GM19324 (cell line): ENCODE measurements around the gene C5AR2.
"Not testable (repeated sequence)": the region's sequence is repeated elsewhere in the genome, so short reads cannot be mapped to it uniquely, and the experiment has no call there.

Experiments
- ATAC-seq: cut with Tn5 transposase; IDR thresholded peaks from one replicate; pipeline ENCODE4 v1.9.1; 2021; ENCODE audit warnings: mild to moderate bottlenecking, moderate library complexity; ENCODE audit not compliant: unreplicated experiment, low FRiP score

Gene C5AR2

DNA sequence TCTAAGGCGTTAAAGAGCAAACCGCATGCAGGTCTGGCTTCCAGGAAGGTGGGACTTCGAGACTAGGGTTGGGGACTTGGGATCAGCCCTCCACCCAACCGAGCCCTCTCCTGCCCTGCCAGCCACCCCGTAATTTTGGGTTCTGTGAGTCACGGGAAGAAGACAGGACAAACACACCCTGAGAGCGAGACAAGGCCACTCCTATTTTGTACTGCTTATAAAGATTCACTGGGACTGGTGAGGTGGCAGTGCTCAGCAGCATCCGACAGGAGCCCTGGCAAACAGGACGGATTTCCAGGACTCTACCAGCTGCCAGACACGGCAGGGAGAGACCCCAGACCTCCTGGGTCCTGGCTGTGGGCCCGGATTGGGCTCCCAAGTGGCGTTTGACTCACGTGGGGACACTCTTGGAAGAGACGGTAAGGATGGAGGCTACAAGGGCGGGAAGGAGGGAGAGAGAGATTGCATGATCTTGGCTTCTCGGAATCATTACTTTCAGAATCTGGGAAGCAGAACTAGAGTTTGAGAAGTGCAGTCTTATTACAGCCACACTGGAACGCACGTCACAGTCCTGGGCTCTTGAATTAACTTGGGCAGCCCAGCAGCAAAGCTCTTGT, at the start of gene C5AR2:
TSS of gene C5AR2 (plus strand) at position 245 of the 617 bp plus-strand sequence. CDS start 8,625 bp downstream, outside the sequence.
- no peak for ATAC-seq

DNA sequence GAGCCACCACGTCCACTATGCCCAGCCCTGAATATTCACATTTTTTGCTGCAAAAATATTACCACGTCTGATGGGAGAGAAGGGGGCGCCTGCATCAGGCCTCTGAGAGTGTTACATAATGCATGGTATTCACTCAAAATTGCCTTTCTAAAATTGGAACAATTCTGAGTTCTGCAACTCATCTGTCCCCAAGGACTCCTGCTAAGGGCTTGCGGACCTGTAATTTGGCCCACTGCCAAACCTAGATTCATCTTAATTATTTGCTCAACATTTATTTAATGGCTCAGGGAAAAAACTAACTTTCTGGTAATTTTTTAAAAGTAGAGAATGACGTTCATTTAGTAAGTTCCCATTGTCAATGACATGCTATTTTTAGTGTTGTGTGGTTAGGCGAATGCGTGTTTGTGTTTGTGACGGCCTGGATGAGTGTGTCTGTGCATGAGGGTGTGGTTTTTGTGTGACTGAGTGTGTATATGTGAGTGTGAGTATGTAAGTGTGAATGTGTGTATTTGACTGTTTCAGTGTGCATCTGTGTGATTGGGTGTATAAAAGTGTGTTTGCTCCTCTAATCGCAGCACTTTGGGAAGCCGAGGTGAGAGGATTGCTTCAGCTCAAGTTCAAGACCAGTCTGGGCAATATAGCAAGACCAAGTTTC, 48.4 kb upstream of the C5AR2 start:
- ATAC-seq = no peak

DNA sequence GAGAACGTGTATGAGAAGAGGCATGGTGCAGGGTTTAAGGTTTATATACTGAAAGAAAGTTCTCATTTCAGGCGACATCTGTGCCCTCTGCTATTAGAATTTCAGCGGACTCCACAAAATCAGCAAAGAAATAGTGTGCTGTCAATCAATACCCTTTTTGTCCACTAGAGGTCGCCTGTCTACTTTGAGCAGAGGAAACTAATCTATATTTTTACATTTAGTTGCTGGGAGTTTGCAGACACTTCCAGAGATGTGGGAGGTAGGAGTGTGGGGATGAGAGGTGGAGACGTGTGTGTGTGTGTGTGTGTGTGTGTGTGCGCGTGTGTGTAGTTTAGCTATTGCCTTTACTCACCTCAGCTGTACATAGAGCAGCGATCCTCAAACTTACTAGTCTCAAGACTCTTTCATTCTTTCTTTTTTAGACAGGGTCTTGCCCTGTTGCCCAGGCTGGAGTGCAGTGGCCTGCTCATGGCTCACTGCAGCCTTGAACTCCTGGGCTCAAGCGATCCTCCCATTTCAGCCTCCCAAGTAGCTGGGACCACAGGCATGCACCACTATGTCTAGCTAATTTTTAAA, 47.6 kb upstream of the C5AR2 start:
- no peak for ATAC-seq

DNA sequence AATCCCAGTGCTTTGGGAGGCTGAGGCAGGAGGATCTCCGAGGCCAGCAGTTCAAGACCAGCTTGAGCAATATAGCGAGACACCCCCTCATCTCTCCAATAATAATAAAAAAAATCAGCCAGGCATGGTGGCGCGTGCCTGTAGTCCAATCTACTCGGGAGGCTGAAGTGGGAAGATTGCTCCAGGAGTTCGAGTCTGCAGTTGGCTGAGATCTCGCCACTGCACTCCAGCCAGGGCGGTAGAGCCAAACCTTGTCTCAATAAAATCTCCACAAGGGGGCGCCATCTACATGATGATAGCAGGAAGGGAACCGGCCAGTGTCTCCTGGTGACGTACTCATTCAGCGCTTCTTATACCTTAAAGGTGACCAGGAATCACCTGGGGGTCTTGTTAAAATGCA, 35.9 kb upstream of the C5AR2 start:
- no peak for ATAC-seq

DNA sequence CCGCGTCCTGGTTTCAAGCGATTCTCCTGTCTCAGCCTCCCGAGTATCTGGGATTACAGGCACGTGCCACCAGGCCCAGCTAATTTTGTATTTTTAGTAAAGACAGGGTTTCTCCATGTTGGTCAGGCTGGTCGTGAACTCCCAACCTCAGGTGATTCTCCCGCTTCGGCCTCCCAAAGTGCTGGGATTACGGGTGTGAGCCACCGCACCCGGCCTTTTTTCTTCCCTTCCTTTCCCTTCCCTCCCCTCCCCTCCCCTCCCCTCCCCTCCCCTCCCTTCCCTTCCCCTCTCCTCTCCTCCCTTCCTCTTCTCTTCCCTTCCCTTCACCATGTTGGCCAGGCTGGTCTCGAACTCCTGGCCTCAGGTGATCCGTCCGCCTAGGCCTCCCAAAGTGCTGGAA, 31.1 kb upstream of the C5AR2 start:
- not testable (repeated sequence) for ATAC-seq

DNA sequence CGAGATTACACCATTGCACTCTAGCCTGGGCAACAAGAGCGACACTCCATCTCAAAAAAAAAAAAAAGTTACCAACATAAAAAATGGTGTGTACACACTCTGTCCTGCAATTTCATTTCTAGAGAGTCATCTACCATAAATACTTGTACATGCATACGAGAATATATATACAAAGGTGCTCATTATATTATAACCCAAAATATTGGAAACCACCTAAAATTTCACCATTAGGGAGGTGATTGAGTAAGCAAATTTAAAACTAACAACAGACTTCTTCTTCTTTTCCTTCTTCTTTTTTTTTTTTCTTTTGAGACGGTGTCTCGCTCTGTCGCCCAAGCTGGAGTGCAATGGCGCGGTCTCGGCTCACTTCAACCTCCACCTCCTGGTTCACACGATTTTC, 29.7 kb upstream of the C5AR2 start:
- ATAC-seq = no peak

DNA sequence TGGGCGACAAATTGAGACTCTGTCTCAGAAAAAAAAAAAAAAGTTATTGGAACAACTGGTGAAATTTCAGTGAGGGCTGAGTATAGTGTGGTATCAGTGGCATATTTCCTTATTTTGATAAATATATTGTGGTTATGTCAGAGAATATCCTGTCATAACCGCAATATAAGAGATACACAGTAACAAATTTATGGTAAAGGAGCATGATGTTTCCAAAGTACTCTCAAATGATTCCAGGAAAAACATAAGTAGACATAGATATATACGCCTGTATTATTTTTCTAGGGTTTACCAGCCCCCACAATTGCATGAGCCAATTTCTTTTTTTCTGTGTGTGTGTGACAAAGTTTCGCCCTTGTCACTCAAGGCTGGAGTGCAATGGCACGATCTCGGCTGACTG, 28.0 kb upstream of the C5AR2 start:
- ATAC-seq = no peak

DNA sequence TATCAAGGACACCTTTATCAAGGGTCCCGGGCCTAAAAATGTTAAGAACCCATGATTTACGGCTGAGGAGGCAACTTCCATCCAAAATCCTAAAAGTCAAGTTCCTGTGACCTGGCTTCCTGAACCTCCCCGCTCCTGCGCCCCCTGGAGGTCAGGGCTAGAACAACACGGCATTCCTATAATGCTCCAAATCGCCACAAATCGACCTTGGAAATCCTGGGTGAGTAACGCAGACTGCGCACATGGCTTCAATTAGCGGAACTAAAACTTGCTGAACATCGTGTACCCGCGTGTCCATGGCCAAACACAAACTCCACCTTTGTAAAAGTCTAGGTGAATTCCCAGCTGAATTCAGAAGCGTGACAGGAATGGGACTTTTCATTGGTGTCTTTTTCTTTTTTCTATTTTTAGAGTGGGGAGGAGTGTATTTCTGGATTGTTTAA, 26.6 kb upstream of the C5AR2 start:
- no peak for ATAC-seq

DNA sequence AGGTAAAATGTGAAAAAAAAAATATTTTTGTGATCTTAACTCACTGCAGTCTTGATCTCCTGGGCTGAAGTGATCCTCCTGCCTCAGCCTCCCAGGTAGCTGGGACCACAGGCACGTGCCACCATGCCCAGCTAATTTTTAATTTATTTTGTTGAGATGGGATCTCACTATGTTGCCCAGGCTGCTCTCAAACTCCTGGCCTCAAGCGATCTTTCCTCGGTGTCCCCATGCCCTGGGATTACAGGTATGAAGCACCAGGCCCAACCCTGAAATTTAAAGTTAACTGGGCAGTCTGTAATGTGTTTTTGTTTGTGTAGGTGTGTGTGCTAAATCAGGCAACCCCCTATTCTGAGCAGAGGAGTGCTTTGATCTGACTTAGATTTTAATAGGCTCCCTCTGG, 25.7 kb upstream of the C5AR2 start:
- ATAC-seq = no peak

DNA sequence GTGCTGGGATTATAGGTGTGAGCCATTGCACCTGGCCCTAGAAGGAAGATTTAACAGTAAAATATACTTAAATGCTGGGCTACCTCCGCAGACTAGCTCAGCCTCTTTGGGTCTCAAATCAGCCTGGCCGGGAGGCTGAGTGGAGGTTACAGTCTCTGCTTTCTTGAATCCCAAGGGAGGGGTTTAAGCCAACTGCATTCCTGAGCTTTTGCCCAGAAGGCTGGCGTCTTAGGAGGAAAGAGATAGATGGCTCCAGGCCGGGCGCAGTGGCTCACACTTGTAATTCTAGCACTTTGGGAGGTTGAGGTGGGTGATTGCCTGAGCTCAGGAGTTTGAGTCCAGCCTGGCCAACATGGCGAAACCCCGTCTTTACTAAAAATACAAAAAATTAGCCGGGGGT, 22.9 kb upstream of the C5AR2 start:
- no peak for ATAC-seq

DNA sequence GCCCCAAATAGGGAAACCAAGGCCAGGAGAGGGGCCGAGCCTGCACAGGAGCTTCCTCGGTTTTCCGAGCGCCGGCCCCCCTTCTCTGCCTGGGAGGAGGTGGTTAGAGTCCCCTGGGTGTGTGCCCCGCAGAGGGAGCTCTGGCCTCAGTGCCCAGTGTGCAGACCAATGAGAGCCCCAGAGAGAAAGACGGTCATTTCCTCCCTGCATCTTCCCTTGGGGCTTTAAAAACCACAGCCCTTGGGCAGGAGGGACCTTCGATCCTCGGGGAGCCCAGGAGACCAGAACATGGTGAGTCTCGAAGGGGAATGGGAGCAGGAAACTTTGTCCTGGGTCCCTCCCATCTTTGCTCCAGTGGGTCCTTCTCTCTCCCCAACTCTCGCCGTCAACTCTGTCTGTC, 22.4 kb upstream of the C5AR2 start, which contains the start of gene C5AR1:
TSS of gene C5AR1 (plus strand) at position 254 of the 400 bp plus-strand sequence. CDS start at position 289, 35 bp downstream.
- ATAC-seq = no peak

DNA sequence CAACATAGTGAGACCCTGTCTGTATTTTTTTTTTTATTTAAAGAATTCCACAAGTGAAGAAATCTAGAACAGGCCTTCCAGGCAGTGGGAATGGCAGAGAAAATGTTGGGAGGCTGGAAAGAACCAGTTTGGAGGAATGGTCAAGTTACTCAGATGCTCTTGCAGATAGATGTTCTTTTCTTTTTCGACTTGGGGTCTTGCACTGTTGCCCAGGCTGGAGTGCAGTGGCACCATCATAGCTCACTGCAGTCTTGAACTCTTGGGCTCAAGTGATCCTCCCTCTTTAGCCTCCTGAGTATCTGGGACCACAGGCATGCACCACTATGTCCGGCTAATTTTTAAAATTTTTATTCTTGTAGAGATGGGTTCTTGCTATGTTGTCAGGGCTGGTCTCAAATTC, 21.7 kb upstream of the C5AR2 start:
- ATAC-seq = no peak

DNA sequence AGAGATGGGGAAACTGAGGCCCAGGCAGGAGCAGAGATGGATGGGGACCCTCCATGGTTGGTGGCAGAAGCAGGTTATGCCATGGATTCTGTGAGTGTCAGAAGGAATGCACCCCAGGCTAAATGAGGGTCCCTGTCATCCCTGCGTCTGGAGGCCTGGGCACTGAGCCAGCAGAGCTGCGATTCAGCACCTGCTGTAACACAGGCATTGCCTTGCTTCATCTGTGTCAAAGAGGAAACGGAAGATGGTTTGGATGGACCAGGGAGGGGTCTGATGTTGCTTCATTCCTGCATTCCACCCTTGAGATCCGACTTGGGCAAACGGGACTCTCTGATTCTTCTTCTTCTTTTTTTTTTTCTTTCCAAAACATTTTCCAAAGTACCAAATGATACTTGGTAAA, 21.2 kb upstream of the C5AR2 start:
- no peak for ATAC-seq

DNA sequence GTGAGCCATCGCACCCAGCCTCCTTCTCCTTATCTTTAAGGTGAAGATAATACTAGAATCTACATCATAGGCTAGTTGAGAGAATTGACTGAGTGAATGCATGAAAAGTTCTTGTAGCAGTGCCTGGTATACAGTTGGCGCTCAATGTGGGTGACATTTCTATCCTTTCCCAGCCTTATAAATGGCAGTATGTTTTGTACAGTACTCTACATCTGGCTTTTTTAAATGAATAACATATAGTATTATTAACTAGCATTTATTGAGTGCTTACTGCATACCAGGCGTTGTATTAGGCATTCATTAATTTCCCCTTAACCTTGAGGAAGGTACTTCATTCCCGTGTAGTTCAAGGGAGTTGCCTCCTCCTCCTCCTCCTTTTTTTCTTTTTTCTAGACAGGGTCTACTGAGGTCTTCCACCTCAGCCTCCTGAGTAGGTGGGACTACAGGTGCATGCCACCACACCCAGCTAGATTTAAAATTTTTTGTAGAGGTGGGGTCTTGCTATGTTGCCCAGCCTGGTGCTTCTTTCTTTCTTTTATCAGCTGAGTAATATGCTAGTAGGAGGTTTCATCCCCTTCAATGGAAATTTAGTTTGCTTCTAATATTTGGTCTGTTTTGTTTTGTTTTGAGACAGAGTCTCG, 19.5 kb upstream of the C5AR2 start:
- ATAC-seq = no peak

DNA sequence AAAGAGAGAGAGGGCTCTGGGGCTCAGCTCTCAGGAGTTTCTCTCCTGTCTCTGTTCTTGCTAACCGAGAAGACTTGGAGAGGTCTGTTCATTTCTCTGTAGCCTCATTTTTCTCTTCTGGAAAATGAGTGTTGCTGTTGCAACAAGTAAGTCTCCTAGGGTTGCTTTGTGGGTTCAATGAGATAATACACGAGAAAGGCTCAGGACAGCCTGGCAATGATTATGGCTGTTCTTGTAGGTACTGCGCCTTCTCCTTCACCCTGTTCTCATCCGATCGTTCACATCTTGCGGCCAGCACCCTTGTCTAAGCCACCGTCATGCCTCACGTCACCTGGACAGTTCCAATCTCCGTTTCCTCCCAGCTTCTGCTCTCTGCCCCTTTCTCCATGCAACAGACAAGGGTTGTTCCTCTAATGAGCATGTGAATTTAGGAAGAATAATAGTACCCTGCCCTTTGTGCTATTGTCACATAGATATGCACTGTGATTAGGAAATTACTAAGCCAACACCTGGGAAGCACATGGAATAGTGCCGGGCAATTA, 18.1 kb upstream of the C5AR2 start:
- ATAC-seq = no peak

DNA sequence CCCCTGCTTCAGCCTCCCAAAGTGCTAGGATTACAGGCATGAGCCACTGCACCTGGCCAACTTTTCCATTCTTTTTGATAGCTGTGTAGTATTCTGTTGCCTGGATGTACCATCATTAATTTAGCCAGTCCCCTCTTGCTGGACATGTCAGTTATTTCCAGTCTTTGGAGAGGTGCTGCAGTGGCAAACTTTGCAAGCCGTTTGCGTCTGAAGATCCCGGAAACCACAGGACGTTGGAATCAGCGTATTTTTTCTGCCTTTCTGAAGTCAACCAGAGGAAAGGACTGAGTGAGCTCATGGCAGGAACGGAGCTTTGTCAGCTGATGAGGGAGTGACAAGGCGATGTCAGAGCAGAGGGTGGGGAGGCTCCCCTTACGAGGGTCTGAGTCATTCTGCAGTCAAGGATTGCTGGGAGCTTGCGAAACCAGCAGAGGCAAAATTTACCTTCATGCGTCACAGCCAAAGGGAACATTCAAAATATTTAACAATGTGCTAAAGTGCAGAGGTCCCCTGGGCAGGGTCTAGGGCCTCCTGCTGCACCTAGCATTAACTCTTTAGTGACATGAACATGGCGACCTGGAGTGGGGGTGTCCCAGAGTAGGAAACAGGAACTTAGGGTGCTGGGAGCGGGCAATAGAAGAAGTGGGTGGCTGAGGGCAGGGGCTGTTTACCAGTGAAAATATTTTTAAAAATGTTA, 16.7 kb upstream of the C5AR2 start:
- no peak for ATAC-seq

DNA sequence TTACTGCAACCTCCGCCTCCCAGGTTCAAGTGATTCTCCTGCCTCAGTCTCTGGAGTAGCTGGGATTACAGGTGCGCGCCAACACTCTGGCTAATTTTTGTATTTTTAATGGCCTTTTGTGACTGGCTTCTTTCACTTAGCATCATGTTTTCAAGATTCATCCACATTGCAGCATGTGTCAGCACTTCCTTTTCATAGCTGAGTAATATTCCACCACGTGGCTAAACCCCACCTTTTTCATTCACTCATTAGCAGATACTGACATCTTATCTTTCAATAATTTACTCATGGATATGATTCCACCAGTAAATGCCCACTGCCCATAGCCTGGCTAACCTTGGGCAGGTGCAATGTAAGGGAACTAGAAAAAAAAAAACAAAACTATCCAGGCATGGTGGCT, 15.5 kb upstream of the C5AR2 start:
- no peak for ATAC-seq

DNA sequence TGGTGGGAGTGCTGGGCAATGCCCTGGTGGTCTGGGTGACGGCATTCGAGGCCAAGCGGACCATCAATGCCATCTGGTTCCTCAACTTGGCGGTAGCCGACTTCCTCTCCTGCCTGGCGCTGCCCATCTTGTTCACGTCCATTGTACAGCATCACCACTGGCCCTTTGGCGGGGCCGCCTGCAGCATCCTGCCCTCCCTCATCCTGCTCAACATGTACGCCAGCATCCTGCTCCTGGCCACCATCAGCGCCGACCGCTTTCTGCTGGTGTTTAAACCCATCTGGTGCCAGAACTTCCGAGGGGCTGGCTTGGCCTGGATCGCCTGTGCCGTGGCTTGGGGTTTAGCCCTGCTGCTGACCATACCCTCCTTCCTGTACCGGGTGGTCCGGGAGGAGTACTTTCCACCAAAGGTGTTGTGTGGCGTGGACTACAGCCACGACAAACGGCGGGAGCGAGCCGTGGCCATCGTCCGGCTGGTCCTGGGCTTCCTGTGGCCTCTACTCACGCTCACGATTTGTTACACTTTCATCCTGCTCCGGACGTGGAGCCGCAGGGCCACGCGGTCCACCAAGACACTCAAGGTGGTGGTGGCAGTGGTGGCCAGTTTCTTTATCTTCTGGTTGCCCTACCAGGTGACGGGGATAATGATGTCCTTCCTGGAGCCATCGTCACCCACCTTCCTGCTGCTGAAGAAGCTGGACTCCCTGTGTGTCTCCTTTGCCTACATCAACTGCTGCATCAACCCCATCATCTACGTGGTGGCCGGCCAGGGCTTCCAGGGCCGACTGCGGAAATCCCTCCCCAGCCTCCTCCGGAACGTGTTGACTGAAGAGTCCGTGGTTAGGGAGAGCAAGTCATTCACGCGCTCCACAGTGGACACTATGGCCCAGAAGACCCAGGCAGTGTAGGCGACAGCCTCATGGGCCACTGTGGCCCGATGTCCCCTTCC, 11.8 kb upstream of the C5AR2 start:
- no peak for ATAC-seq

DNA sequence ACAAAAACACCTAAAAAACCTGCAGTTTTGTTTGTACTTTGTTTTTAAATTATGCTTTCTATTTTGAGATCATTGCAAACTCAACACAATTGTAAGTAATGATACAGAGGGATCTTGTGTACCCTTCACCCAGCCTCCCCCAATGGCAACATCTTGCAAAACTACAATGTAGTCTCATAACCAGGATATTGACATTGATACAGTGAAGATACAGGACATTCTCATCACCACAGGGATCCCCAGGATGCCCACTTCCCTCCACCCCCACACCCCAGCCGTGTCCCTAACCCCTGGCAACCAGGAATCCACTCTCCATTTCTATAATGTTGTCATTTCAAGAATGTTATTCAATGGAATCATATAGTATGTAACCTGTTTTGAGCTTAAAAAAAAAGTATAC, 10.3 kb upstream of the C5AR2 start:
- ATAC-seq = no peak

DNA sequence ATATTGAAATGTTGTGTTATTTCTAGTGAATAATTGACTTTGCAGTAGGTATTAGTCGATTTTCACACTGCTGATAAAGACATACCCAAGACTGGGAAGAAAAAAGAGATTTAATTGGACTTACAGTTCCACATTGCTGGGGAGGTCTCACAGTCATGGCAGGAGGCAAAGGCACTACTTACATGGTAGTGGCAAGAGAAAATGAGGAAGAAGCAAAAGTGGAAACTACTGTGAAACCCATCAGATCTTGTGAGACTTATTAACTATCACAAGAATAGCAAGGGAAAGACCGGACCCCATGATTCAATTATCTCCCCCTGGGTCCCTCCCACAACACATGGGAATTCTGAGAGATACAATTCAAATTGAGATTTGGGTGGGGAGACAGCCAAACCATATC, 9.9 kb upstream of the C5AR2 start:
- no peak for ATAC-seq
